ENCODE measurements around the gene VAPA.

Gene VAPA

DNA sequence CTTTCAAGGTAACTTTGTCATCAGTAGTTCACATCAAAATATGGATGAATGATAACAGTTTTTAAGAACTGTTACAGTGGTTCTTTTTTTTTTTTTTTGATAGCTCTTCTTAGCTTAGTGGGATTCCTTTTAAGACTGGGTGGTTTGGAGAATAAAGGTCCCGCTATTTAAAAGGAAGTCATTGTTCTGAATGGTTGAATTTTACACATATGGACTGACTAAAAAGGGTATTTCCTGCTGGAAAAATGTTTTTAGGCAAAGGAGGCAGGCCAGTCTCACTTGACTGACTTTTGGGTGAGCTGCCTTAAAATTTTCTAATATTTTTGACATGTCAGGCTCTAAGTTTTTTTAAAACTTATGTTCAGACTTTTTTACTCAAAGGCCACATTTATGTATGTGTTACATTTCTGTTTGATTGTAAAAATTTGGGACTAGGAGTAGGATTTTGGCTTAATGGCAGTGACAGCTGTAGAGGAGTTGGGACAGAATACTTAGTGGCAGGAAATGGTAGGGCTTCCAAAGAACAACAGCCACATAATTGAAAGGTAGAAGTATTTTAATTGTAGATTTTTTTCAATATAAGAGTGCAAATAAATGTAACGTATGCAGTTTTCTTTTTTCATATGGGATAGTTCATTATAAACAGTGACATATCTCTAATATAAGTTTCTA lies 13.7 kb downstream of the VAPA start:
- no peak for DNase-seq (ENCODE audit: insufficient read length, low spot score)
- no peak for TF ChIP-seq POLR2A (IDR thresholded peaks at IDR 0.05; ENCODE audit: low read depth, low read length)
- FAIRE-seq = no peak

- peak; percentile 67 for FAIRE-seq
- TF ChIP-seq POLR2A (IDR thresholded peaks at IDR 0.05; ENCODE audit: low read depth, low read length) = no peak
- DNase-seq (ENCODE audit: insufficient read length, low spot score) = no peak
These were observed 14.9 kb downstream of the VAPA start for GRCh38 chr18:9928646-9929259.

DNA sequence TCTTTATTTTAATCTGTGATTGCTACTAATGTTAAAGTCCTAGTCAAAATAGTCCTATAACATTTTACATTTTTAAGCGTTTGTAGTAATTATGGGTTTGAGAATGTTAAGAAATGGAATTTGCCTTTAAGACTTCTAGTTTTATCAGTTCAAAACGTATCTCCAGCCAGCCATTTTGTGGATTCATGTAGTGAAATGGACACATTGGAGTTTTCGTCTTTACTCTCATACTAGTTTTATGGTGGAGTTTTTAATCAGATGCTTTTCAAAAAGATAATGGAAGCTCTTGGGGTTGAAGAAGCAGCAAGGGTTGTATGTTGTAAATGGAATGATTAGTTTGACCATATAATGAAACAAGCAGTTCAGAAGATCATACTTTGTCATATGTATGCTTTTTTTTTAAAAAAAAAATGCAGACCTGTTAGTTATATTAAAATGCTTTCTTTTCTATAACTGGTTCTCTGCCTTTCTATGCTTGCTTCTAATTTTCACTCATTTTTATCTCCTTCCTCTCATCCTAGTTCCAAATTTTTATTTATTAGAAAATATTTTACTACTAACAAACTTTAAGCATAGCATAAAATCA lies 16.6 kb downstream of the VAPA start:
- FAIRE-seq = no peak

GRCh38 chr18:9931146-9931545 lies 17.3 kb downstream of the VAPA start:
- DNase-seq (ENCODE audit: insufficient read length, low spot score) = no peak
- FAIRE-seq = peak; percentile 41

More for the DNA sequence above, 16.6 kb downstream of the VAPA start:
- TF ChIP-seq POLR2A (IDR thresholded peaks at IDR 0.05; ENCODE audit: low read depth, low read length) = no peak
- DNase-seq (ENCODE audit: insufficient read length, low spot score) = no peak

DNA sequence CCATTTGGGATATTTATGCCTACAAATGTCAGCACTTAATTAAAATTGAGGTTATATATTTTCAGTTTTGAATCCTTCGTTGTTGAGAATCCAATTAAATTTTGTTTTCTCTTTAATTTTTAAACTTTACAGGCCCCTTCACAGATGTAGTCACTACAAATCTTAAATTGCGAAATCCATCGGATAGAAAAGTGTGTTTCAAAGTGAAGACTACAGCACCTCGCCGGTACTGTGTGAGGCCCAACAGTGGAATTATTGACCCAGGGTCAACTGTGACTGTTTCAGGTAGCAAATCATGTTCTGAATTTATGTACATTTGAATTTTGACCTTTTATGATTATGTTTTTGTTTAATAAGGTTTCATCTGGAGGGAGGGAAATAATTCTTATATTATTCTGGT lies 17.9 kb downstream of the VAPA start:
- FAIRE-seq = no peak
- no peak for TF ChIP-seq POLR2A (IDR thresholded peaks at IDR 0.05; ENCODE audit: low read depth, low read length)

More at GRCh38 chr18:9931146-9931545, 17.3 kb downstream of the VAPA start:
- TF ChIP-seq POLR2A (IDR thresholded peaks at IDR 0.05; ENCODE audit: low read depth, low read length) = no peak

DNA sequence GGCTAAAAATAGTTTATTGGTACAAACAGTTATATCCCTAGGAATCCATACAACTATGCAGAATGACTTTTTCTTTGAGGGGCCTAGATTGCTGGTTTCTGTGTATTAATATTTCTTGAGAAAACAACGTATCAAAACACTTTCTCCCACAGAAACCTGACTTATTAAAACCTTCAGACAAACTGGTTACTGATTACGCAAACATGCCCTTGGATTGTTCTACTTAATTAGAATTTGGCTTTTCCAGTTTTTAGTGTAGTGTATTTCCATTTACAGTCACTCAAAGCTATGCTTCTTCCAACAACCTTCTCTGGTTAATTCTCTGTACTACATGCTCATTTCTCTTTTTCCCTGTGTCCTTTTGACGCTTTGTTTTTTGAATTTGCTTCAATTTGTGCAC lies 20.0 kb downstream of the VAPA start:
- DNase-seq (ENCODE audit: insufficient read length, low spot score) (no peak), FAIRE-seq (peak; percentile 33)
- no peak for TF ChIP-seq POLR2A (IDR thresholded peaks at IDR 0.05; ENCODE audit: low read depth, low read length)

More for the DNA sequence above, 17.9 kb downstream of the VAPA start:
- no peak for DNase-seq (ENCODE audit: insufficient read length, low spot score)

- no peak for DNase-seq (ENCODE audit: insufficient read length, low spot score)
- FAIRE-seq = no peak
- TF ChIP-seq POLR2A (IDR thresholded peaks at IDR 0.05; ENCODE audit: low read depth, low read length) = no peak
These were observed 20.5 kb downstream of the VAPA start for GRCh38 chr18:9934274-9934673.

DNA sequence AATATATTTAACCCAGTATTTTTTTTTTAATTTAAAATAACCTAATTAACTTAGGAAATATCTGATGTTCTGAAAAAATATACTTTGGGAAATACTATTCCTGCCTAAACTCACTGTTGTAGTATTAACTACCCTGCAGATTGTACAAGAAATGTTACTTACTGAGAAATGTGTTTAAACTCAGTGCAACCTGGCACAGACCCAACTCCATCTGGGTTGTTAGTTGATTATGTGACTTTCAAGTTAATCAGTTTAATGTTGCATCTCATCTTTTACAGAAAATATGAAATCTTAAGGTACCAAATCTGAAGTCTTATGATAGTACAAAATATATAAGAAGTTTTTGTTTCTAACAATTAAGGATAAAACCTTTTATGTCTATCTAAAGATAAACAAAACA lies 27.3 kb downstream of the VAPA start:
- no peak for FAIRE-seq
- DNase-seq (ENCODE audit: insufficient read length, low spot score) = no peak
- no peak for TF ChIP-seq POLR2A (IDR thresholded peaks at IDR 0.05; ENCODE audit: low read depth, low read length)

- no peak for TF ChIP-seq POLR2A (IDR thresholded peaks at IDR 0.05; ENCODE audit: low read depth, low read length)
- no peak for FAIRE-seq
- DNase-seq (ENCODE audit: insufficient read length, low spot score) = no peak
These were observed 27.8 kb downstream of the VAPA start for GRCh38 chr18:9941660-9942059.

- DNase-seq (ENCODE audit: insufficient read length, low spot score) (no peak), FAIRE-seq (peak; percentile 48)
- TF ChIP-seq POLR2A (IDR thresholded peaks at IDR 0.05; ENCODE audit: low read depth, low read length) = no peak
These were observed 29.5 kb downstream of the VAPA start for GRCh38 chr18:9943311-9943710.

GRCh38 chr18:9944805-9945204 lies 31.0 kb downstream of the VAPA start:
- no peak for TF ChIP-seq POLR2A (IDR thresholded peaks at IDR 0.05; ENCODE audit: low read depth, low read length)
- no peak for DNase-seq (ENCODE audit: insufficient read length, low spot score)
- FAIRE-seq = peak; percentile 43

DNA sequence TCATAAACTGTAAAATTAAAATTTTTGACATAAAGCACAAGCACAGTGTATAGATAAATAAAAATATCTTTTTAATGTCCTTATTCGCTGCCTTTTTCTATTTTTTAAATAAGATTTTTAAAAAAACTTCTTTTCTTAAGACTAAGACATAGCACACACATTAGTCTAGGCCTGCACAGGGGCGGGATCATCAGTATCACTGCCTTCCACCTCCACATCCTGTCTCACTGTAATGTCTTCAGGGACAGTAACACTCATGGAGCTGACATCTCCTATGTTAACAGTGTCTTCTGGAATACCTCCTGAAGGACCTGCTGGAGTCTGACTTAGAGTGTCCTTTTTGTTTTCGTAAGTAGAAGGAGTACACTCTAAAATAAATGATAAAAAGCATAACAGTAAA lies 33.0 kb downstream of the VAPA start:
- DNase-seq (ENCODE audit: insufficient read length, low spot score) = no peak
- TF ChIP-seq POLR2A (IDR thresholded peaks at IDR 0.05; ENCODE audit: low read depth, low read length) = no peak
- no peak for FAIRE-seq

GRCh38 chr18:9947248-9947647 lies 33.4 kb downstream of the VAPA start:
- no peak for TF ChIP-seq POLR2A (IDR thresholded peaks at IDR 0.05; ENCODE audit: low read depth, low read length)
- no peak for DNase-seq (ENCODE audit: insufficient read length, low spot score)
- peak; percentile 57 for FAIRE-seq

- no peak for TF ChIP-seq POLR2A (IDR thresholded peaks at IDR 0.05; ENCODE audit: low read depth, low read length)
- no peak for DNase-seq (ENCODE audit: insufficient read length, low spot score)
- FAIRE-seq = no peak
These were observed 35.5 kb downstream of the VAPA start for GRCh38 chr18:9949315-9949714.

DNA sequence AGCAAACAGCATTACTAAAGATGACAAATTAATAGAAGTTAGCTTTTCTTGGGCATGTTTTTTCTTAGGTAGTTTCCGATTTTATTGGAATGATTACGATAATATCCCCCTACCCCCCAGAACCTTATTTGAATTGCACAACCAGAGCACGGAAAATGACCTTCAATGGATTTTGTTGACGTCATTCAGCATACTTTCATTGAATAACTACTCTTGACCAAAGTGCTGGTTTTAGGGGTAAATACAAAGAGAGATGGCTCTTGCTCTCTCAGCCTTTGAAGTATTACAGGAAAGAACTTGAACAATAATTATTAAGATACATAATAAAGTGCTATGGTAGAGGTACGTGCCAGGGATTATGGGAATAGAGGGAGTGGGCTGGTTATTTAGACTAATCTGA lies 36.0 kb downstream of the VAPA start:
- DNase-seq (ENCODE audit: insufficient read length, low spot score) (no peak), FAIRE-seq (no peak)
- TF ChIP-seq POLR2A (IDR thresholded peaks at IDR 0.05; ENCODE audit: low read depth, low read length) = no peak
